SU-DHL-6 (cell line): ENCODE results near the gene LMBR1L.

ENCODE experiments used
- EZH2phosphoT487 ChIP-seq: fragments of 200-600 bp; sonication (generic), shearing (Covaris generic); conservative IDR thresholded peaks from 2 replicates; pipeline ENCODE4 v1.6.1; 2018; ENCODE audit warnings: mild to moderate bottlenecking, antibody characterized with exemption, low read length, moderate library complexity, mixed read lengths
- TF ChIP-seq, protein P1 (sequence below): fragments of 200-600 bp; sonication (generic); IDR thresholded peaks from one replicate; pipeline ENCODE4 v1.5.1; 2017; ENCODE audit warnings: antibody characterized with exemption, mild to moderate bottlenecking, low read length, moderate library complexity; ENCODE audit not compliant: insufficient read depth, poor library complexity, severe bottlenecking

DNA sequence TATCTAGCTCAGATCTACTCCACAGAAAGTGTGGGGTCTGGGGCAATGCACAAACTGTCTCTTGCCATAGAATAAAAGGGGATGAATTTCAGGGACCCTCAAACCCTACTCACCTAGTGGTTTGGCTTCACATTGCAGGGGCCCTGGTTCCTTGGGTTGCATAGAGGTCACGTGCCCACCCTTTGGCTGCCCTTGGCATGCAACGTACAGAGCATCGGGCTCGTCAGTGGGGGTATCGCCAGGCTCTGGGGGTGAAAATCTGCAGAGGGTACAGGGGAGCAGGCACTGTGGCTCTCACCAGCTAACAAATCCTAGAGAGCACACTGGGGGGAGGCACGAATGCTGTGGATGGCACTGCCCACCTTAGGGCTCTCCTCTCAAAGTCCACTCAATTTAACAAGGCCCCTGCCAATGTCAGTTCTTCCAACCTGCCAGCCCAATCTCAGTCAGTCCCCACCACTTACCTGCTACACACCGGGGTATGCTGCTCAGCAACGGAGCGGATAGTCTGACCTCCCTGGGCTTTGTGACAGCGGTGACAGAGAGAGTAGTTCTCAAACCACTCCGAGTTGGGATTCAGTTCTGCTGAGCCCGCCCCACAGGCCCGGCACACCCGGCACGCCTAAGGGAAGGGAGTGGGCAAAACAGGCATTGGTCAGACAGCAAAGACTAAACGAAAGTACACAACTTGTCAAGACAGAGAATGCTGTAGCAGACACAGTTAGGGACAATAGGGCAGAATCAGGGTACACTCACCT is 58.0 kb downstream of the LMBR1L start:
- TF ChIP-seq, protein P1, sequence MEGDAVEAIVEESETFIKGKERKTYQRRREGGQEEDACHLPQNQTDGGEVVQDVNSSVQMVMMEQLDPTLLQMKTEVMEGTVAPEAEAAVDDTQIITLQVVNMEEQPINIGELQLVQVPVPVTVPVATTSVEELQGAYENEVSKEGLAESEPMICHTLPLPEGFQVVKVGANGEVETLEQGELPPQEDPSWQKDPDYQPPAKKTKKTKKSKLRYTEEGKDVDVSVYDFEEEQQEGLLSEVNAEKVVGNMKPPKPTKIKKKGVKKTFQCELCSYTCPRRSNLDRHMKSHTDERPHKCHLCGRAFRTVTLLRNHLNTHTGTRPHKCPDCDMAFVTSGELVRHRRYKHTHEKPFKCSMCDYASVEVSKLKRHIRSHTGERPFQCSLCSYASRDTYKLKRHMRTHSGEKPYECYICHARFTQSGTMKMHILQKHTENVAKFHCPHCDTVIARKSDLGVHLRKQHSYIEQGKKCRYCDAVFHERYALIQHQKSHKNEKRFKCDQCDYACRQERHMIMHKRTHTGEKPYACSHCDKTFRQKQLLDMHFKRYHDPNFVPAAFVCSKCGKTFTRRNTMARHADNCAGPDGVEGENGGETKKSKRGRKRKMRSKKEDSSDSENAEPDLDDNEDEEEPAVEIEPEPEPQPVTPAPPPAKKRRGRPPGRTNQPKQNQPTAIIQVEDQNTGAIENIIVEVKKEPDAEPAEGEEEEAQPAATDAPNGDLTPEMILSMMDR: no peak
- no peak for TF ChIP-seq EZH2phosphoT487
